NCI-H146 (cell line): ENCODE data around the gene EIPR1.

Experiments
- DNase-seq: peaks from one replicate; lab custom pipeline; 2025; lab: John Stamatoyannopoulos, UW

EIPR1 gene

DNA sequence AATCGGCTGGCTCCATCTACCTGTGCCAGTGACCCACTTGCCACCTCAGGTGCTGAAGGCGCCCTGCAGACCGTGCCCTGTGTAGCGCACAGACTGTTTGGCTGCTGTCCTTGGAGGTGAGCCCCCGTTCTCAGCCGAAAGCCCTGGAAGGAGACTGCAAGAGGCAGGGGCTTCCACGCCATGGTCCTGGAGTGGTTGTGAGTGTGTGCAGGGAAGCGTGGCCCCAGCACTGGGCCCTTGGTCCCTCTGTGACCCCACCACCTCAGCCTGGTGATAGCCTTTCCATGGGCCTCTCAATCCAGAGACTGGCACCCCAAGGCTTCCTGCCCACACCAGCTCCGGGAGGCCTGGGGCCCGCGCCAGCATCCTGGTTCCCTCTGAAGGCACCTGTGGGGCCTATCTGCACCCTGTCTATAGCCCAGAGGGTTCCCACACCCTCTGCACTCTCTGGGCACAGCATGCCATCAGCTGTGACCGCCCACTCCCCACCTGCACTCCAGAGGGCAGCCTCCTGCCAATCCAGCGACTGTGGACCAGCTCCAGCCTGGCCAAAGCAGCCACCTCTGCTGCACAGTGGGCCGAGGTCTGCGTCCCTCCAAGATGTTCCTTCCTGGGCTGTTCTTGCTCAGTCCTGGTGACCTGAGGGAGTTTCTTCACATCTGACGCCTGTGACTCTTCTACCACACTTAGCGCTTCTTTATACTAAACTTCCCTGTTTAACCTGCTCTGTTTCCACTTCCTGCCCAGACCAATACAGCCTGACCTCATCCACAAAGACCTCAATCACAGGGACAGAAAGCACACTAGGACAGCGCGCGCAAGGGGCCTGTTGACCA, 109.5 kb downstream of the EIPR1 start:
- no peak for DNase-seq

DNA sequence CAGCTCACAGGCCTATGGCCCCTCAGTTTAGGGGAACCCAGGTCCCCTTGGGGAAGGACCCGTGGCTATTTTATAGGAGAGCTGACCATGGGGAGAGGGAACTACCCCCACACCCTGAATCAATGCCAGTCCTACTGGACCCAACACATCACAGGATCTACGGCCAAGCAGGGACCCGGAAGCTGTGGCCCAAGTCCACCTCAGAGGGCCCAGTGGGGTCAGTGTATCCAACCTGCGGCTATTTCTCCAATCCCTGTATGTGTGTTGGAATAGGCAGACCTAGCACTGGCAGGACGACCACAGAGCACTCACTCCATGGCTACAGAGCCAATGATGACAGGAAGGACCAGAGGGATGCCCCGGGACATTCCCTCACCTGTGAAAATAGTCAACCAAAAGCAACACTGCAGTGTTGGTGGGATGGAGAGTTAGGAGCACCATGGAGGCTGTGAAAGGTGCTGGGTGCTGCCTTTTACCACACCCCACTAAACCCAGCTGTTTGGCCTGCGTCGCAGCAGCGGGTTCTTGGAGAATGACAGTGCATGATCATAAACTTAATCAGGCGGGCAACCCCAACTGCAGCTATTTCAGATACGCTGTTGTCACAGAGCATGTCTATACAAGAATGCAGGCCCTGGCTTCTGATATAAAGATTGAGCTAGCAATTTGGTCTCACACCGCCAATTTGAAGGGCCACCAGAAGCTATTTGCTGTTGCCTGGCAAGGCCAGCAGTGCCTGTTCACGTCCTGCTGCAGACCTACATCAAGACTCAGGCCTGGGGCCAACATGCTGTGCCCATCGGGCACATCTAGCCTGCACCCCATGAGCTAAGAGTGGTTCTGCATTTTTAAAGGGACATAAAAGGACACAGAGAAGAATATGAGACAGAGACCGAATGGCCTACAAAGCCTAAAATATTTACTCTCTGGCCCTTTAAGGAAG, 110.4 kb downstream of the EIPR1 start:
- no peak for DNase-seq

DNA sequence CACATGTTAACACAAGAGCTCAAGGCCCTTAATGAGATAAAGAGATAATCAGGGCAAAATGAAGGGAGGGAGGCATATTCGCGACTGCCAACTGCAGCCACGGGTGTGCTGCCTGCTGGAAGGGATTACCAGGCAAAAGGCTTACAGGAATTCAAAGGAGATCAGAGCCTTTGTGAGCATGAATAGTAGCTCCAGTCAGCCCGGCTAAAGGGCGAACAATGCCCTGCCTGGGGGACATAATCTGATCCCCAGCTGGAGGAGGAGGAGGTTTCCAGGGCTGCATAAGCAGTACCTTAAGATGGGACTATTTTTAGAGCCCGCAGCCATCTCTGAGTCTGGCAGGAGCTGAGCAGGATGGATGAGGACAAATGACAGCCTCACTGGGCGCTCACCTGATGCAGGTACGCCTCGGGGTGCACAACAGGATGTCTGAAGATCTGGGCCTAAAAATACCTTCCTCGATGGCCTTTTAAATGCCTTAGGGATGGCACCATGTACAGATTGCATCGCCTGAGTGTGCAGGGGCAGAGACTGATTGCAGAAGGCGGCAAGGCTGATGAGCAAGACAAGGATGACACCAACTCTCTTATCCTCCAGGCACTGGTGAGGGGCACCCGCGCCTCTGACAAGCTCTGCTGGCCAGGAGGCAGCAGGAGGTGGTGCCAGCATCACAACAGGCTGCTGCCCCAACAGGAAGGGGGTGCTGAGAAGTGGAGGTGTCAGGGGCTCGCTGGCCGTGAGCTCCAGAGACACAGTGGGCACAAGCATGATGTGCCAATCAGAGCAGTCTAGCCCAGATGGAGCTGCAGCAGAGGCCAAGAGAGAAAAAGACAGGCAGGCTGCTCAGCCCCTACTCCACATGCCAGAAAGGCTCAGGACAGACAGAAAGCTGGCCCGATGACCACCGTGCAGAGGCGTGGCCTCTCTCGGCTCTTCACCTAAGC, 111.4 kb downstream of the EIPR1 start:
- DNase-seq, result no peak

DNA sequence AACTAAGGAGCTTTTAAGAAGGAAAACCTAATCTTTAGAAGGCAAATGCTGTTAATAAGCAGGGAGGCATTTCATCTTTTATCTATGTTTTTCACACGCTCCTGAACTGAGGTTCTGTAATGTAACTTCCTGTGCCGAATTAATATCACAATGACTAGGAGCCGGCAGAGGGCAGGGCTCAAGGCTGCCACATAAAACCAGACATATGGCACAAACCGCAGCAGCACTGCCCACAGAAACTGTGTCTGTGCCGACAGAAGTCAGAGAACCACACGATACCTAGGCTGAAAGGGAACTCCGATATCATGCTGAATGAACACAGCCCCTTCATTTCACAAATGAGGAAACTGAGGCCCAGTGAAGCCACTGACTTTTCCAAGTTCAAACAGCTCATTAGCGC, 112.1 kb downstream of the EIPR1 start:
- DNase-seq, result no peak

DNA sequence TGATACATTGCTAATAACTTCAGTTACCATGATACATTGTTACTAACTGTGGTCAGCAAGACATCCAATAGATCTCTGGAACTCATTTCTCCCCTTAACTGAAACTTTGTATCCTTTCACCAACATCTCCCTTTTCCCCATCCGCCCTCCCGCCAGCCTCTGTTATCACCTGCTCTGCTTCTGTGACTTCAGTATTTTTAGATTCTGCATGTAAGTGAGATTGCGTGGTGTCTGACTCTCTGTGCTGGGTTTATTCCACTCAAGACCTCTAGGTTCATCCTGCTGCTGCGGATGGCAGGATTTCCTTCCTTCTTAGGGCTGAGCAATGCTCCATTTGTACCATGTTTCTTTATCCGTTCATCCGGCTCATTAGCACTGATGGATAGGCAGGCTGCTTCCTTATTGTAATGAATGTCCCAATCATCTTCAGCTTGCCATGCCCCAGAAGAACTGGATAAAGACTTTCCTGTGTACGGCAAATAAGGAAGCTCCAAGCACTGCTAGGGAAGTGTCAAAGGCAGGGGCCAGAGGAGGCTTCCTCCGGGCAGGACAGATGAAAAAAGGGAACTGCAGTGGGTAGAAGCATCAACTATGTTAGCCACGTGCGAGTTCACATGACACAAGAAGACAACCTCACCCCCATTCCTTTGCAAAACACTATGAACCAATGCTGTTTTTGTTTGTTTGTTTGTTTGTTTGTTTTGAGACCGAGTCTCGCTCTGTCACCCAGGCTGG, 113.4 kb downstream of the EIPR1 start:
- DNase-seq, result no peak

DNA sequence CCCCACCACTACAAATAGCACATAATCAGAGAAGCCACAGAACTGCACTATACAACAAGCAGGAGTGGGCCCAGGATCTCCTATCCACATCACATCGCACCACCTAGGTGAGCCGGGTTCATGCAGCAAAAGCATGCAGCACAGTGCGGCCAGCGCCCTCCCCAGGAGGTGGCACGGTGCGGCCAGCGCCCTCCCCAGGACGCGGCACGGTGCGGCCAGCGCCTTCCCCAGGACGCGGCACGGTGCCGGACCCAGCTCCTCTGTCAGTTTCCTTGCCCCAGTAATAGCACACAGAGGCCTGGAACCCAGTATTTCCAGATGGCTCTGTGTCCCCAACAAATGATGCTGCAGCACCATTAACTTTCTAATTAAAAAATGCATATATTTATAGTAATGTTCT, 114.1 kb downstream of the EIPR1 start:
- DNase-seq, result no peak

DNA sequence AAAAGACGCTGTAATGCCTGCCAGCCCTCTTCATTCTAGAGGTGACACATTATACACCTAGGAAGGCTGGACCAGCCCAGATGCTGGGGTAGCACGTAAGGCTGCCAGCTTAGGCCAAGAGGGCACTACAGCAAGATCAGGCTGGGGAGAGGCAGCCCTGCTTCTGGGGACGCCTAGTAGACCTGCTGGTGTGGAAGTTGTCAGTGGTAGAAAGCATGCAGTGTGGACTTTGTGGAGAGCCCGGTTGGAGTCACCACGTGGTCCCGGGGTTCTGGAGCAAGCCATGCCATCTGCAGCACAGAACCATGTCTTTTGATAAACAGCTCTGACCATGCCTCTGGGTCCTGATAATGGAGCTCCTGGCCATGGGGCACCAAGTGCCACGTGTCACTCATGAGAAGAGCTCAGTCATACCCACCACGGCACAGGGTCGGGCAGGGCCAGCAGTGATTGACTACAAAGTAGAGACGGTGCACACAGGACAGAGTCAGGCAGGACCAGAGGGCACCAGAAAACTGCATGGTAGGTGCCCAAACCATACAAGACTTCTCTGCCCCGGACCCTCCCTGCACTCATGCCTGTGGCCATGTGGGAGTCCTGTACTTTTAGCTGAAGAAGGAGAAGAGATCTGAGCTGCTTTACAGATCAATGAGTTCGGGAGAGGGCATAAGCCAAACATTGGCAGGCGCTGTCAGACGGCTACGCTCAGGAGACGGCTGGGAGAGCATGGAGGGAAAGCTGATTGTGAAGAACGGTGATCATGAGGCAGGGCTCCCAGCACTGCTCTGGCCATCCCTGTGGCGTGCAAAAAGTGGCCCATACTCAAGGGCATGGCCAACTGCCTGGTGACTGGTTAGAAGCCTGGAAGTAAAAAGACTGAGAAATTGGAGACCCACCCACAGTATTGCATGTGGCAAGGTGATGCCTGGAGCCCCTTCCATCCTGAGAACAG, 114.9 kb downstream of the EIPR1 start:
- no peak for DNase-seq

DNA sequence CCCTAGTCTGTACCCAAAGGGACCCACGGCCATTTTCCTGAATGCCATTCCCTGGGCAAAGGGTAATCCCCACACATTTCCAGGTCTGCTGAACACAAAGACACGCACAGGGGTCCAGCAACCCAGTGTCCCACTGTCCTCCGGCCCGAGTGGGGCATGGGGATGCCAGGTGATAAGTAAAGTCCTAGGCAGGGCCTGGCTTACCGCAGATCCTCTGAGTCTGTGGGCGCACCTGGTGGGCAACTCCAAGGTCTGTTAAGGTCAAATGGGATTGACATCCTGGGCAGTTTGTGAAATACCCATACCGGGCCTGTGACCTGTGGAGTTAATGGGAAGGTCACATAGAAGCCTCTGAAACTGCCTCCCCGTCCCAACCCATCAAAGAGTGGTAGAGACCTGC, 116.1 kb downstream of the EIPR1 start:
- DNase-seq, result no peak

DNA sequence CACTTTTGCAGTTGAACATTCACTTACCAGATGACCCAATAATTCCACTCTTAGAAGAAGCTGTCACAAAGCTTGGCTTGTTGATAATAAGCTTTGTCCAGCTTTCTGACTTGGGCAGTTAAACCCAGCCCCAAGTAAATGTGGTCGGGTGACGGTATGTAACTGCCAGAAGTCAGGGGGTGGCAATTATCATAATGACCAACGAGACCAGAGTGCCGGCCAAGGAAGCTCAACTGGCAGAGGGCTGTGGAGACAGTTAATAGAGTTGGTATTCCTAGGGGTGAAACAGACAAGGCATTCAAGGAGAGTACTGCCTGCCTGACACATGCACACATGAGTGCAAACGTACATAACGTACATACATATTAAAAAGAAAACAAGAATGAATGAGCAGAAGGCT, 116.7 kb downstream of the EIPR1 start:
- no peak for DNase-seq

DNA sequence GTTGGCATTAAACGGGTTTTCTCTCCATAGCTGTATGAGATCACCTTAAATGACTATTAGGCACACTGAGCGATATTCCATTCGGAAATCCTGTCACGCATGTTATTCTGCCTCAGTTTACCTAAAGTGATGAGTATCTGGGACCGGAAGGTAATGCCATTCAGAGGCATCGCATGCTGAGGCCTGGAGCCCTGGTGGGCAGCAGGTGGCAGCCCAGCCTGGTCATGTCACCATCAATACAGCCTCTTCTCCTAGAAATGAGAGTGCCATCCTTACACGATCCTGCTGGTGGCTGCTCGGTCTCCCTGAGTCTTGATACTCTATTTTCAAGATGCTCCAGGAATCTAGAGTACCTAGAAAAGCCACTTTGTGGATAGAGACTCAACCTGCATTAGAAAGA, 119.8 kb downstream of the EIPR1 start:
- no peak for DNase-seq

DNA sequence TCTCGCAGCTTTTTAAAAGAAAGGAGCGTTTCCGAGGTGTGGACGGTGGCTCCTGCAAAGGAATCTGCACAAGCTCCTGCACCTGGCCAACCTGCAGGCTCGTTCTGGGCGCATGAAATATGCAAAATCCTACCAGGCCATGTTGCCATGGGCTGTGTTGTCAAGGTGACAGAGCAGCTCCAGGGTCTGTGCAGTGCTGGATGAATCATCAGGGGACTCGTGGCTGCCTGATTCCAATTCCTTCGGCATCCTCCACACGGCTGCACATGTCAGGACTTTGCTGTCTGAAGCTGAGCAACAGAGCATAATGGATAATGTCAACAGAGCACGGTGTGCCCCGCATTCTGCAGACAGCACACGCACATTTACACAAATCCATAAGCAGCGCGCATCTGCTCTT, 120.5 kb downstream of the EIPR1 start:
- DNase-seq, result no peak

DNA sequence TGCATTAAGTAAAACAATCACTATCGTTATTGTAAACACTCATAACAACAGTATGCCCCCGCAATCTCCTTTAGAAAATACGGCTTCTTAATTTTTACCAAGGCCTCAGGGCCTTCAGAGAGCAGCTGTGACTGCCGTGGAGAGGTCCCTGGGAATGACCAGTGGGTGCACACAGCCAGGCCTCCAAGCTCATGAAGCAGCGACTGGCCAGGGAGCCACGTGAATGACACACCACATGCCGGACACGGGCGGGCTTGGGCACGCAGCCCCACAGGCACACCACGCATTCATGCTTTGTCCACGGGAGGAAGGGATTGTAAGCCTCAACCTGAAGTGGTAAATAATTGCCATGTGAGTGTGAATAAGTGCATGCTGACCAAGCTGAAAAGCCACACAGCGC, 121.0 kb downstream of the EIPR1 start:
- no peak for DNase-seq

DNA sequence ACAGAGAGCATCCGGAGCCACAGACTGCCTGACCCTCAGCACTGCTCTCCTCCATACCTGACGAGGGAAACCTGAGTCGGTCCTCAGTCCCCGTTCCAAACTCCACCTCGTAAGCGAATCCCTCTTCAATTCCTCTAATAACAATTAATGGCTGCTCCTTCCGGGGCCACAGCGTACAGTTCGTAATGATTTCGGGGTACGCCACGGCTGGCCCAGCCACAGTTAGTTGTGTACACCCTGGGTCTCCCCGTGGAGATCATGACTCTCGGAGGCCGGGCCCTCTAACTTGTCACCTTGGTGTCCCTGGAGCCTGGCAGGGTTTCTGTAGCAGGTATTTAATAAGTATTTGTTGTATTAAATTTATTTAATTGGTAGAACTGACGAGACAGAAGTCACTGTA, 121.5 kb downstream of the EIPR1 start:
- DNase-seq, result no peak

DNA sequence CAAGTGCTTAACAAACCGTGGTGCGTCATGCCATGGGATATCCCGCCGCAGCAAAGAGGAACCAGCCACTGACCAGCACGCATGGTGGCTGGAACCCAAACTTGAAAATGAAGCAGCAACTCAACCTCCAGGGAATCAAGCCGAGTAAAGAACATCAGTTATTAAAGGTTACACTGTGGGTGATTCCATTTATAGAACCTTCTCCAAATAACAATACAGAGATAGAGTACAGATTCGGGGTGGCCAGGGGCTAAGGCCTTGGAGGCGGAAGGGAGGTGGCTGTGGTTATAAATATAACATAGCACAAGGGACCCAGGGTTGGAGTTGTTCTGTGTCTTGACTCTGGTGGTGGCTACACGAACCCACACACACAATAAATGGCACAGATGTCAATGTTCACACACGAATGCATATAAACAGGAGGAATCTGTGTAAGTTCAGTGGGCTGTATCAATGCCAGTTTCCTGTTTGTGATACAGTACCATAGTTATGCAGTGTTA, 123.1 kb downstream of the EIPR1 start:
- DNase-seq, result no peak

DNA sequence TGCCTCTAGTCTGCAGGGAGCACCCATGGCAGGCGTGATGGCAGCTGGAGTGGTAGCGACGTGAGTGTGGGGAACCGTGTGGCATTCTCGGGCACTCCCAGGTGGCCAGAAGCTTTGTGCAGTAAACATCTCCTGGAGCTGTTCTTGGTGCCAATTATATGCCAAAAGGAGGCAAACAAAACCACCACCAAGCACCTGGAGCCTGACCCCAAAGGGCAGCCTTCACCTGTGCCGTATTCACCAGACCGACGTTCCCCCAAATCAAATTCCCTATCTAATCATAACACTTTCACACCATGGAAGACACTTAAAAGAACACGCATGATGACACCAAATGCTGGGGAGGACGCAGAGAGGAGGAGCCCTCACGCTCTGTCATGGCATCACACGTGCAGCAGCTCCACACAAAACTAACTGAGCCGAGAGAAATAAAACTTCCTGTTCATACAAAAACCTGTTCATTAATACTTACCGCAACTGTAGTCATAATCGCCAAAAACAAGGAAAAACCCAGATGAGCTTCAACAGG, 123.6 kb downstream of the EIPR1 start:
- DNase-seq, result no peak

DNA sequence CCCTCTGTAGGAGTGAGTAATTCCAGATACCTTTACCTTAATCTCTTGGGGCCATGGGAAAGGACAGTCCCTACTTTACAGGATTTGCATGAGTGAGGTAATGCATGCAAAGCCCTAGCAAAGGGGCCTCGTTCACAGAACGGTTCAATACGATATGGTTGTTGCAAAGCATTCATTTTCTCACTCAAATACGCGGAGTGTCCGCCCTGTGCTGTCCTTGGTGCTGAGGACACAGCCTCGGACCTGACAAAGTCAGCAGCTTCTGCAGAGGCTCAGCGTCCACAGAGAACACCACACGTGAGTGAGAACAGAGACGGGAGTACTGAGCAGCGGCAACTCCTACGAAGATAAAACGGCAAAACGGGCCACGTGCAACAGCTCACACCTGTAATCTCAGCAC, 125.7 kb downstream of the EIPR1 start:
- DNase-seq, result no peak

DNA sequence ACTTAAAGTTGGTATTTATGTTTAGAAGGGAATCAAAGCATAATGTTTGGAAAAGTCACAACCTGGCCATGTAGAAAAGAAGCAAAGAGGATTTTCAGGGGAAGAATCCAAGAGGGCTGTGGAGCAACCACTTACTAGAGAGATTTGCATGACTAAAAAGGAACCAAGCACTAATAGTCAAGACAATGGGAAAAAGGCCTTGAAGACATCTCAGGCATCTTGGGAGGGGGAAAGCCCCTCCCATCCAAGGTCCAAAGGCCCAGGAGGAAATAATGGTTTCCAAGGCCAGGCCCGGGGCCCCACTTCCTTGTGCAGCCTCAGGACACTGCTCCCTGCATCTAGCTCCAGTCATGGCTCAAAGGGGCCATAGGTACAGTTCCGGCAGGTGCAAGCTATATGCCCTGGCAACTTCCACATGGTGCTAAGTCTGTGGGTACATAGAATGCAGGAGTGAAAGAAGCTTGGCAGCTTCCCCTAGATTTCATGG, 128.1 kb downstream of the EIPR1 start:
- no peak for DNase-seq

DNA sequence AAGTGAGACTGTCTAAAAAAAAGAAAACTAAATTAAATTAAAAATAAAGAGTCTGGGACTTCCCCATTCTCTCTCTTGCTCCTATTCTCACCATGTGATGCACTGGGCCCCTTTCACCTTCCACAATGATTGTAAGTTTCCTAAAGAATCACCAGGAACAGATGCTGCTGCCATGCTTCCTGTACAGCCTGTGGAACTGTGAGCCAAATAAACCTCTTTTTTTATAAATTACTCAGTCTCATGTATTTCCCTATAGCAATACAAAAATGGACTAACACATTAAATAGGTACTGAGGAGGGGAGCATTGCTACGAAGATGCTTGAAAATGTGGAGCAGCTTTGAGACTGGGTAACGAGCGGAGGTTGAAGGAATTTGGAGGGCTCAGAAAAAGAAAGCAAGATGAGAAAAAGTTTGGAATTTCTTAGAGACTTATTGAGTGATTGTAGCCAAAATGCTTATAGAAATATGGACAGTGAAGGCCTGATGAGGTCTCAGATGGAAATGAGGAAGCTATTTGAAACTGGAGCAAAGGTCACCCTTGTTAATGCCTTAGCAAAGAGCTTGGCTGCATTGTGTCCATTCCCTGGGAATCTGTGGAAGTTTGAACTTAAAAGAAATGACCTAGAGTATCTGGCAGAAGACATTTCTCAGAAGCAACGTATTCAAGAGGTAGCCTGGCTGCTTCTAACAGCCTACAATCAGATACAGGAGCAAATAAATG, 128.7 kb downstream of the EIPR1 start:
- no peak for DNase-seq
